T-cell (primary cell): ENCODE measurements around the gene ATXN7. TPM values are rescaled to one million over a fixed set of nuclear protein-coding genes. Genes with fewer than 3 reads are reported as not detected.

Experiments used
- ATAC-seq, 4 experiments: fragments of 200-7000 bp in 3 of 4; fragments of 150-1000 bp in 1 of 4; cut with Tn5 transposase; replicated peaks in 1 of 4; 1 replicate in 3 of 4; 2 replicates in 1 of 4; pipeline ENCODE4 v1.10.0; 2021; ENCODE audit warnings: moderate library complexity in 3 of 4, mild to moderate bottlenecking in 2 of 4, moderate number of reproducible peaks in 1 of 4
- CTCF ChIA-PET, 2 donors: fragments of 300-600 bp; sonication (Branson Sonifier 250); formaldehyde crosslinking; loops; one replicate each; lab custom pipeline; 2022; ENCODE audit warnings: antibody characterized with exemption in 2 of 2; lab: Charles Lee
- POLR2A ChIA-PET, 2 donors: fragments of 300-600 bp; sonication (Branson Sonifier 250); formaldehyde crosslinking; loops; one replicate each; lab custom pipeline; 2022; ENCODE audit warnings: antibody characterized with exemption in 2 of 2; lab: Charles Lee
- DNase-seq, 35 experiments: peaks; one replicate each; pipeline versions ENCODE4 v3.0.0 to v3.0.0-alpha.2; 2013 to 2023
- H3K27ac ChIP-seq: one replicate; pipeline ENCODE4 v1.5.1; 2013; ENCODE audit warnings: low read length
- H3K27me3 ChIP-seq, 2 experiments: replicated peaks in 1 of 2; 1 replicate in 1 of 2; 2 replicates in 1 of 2; pipeline versions ENCODE4 v1.6.1 to v1.7.0; 2013; ENCODE audit warnings: low read length in 1 of 2, mixed read lengths in 1 of 2; ENCODE audit not compliant: control insufficient read depth in 2 of 2, insufficient read depth in 2 of 2; ENCODE audit errors: extremely low read depth in 1 of 2
- H3K36me3 ChIP-seq, 2 donors: 1 replicate in 1 of 2; 2 replicates in 1 of 2; pipeline versions ENCODE4 v1.6.1 to v1.7.0; 2013; ENCODE audit warnings: low read length in 1 of 2; ENCODE audit not compliant: control insufficient read depth in 2 of 2, insufficient read depth in 1 of 2; ENCODE audit errors: extremely low read depth in 1 of 2
- H3K4me1 ChIP-seq, 2 experiments: 1 replicate in 1 of 2; 2 replicates in 1 of 2; pipeline versions ENCODE4 v1.6.1 to v1.7.0; 2013; ENCODE audit warnings: low read length in 2 of 2, mixed read lengths in 1 of 2; ENCODE audit not compliant: insufficient read depth in 2 of 2, control insufficient read depth in 1 of 2; ENCODE audit errors: extremely low read depth in 1 of 2
- H3K4me3 ChIP-seq, 2 donors: 1 replicate in 1 of 2; 2 replicates in 1 of 2; pipeline versions ENCODE4 v1.5.1 to v1.7.0; 2013; ENCODE audit warnings: mild to moderate bottlenecking in 2 of 2, low read length in 1 of 2, moderate library complexity in 1 of 2; ENCODE audit not compliant: control insufficient read depth in 1 of 2; ENCODE audit errors: extremely low read depth in 1 of 2
- H3K9me3 ChIP-seq: 2 replicates; pipeline ENCODE4 v1.7.0; 2013
- H3K27ac Mint-ChIP-seq, 2 donors: one replicate each; pipeline ENCODE4 v1.8.0; 2020 to 2021; ENCODE audit warnings: mild to moderate bottlenecking in 2 of 2, mixed read lengths in 2 of 2
- H3K27me3 Mint-ChIP-seq, 2 donors: one replicate each; pipeline ENCODE4 v1.8.0; 2021 to 2022; ENCODE audit warnings: mixed read lengths in 2 of 2
- H3K36me3 Mint-ChIP-seq: one replicate; pipeline ENCODE4 v1.8.0; 2021; ENCODE audit warnings: mixed read lengths
- H3K4me1 Mint-ChIP-seq, 3 donors: one replicate each; pipeline ENCODE4 v1.8.0; 2020 to 2022; ENCODE audit warnings: mixed read lengths in 3 of 3, mild to moderate bottlenecking in 1 of 3
- H3K4me3 Mint-ChIP-seq, 3 donors: one replicate each; pipeline ENCODE4 v1.8.0; 2020 to 2022; ENCODE audit warnings: mild to moderate bottlenecking in 3 of 3, mixed read lengths in 3 of 3, moderate library complexity in 3 of 3
- H3K9me3 Mint-ChIP-seq, 3 donors: one replicate each; pipeline ENCODE4 v1.8.0; 2020 to 2022; ENCODE audit warnings: mixed read lengths in 3 of 3
- WGBS: methylation state at CpG from one replicate; pipeline ENCODE4 v1.1.5; 2013; ENCODE audit warnings: missing lambda C conversion rate; ENCODE audit not compliant: insufficient coverage; 5-methylcytosine and 5-hydroxymethylcytosine counted together
- total RNA-seq, 35 experiments: library from RNA in 6 of 35; stranded (reverse) in 6 of 35; fragments of 120-200 nt in 1 of 35; gene quantifications; one replicate each; pipeline versions ENCODE4 v1.2.1 to v1.2.4 and lab custom pipeline; 2013 to 2026

Gene ATXN7
- total RNA-seq, 5 donors from 2014 or later (not counting 1 experiment from before 2014, with no cell fraction given) = 110 to 231 (median 123) TPM

DNA sequence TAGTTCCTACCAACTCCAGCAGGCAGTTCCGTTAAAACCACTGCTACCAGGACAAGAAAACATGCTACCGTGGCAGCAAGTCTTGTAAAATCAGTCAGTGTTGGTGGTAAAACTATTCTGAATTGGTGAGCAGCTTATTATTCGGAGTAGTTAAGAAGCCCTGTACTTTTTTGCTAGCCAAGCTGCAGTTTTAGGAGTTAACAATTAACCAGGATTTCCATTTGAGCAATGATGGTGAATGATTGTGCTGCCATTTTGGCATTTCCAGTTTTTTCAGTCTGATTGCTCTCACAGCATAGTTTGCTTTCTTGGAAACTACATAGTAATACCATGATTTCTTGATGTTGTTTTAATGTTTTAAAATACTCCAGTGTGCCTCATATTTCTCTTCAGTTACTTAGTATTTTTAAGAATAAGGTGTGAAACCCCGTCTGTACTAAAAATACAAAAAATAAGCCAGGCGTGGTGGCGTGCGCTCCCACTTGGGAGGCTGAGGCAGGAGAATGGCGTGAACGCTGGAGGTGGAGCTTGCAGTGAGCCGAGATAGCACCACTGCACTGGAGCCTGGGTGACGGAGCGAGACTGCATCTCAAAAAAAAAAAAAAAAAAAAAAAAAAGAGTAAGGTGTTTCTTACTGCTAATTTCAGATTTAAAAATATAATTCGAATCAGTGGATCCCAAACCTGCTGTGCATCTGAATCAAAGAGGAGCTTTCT lies 92.3 kb downstream of the ATXN7 start:
- Histone ChIP-seq H3K4me3 (no peak overlapping the region), H3K27me3 (no peaks in the 10 kb centered on the region), H3K27ac (no peak overlapping the region), H3K36me3 (peaks cover 0 to 14% of the 10 kb centered on the region in 2 donors), H3K4me1 (peaks cover 0 to 4% of the 10 kb centered on the region in 2 experiments), H3K9me3 (no peaks in the 10 kb centered on the region)
- 100% methylated on average over 4 of the region's 13 CpGs for WGBS
- POLR2A ChIA-PET = no interaction called here
- DNase-seq (no peak), ATAC-seq (no peak)
- peaks cover 18 to 47% (median 44%) of the 10 kb centered on the region in 3 donors for H3K4me1 Mint-ChIP-seq
- no peaks in the 10 kb centered on the region for H3K27me3 Mint-ChIP-seq
- CTCF ChIA-PET = interaction anchor here (0.7 to 1.2 kb wide), 6 partner anchors 9 to 53 kb away, joined by 3 to 6 read pairs (median 3); no protein-coding TSS in a partner anchor
- peak overlapping the region in 1 of 2 donors; percentile 39 for H3K27ac Mint-ChIP-seq
- peaks cover 19% of the 10 kb centered on the region for H3K36me3 Mint-ChIP-seq
- H3K9me3 Mint-ChIP-seq = no peaks in the 10 kb centered on the region
- H3K4me3 Mint-ChIP-seq = no peak overlapping the region

DNA sequence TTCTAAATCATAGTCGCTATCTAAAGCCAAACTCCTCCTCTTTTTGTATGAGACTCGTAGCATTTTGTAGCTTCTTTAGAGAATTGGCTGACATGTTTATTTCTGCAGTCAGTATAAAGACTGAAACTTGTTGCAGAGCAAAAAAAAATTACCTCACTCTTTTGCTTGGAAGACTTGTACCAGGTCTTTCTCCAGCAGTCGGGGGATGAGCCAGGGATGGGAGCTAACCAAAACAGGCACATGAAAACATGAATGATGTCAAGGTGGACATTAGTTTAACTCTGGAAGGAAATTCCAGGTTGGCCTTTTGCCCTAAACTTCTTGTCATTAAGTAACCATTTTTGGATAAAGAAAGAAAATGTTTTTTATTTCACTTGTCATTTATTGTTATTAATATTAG lies 95.5 kb downstream of the ATXN7 start:
- CTCF ChIA-PET = interaction anchor here in 1 of 2 donors (1.6 to 2.2 kb wide), 3 partner anchors 20 to 35 kb away, joined by 6 to 28 read pairs (median 13); no protein-coding TSS in a partner anchor
- ATAC-seq = no peak
- H3K4me3 ChIP-seq = no peak overlapping the region
- H3K27ac Mint-ChIP-seq = peak overlapping the region; percentile 62 to 76
- peaks cover 13% of the 10 kb centered on the region for H3K36me3 Mint-ChIP-seq
- no peak overlapping the region for H3K27ac ChIP-seq
- H3K36me3 ChIP-seq = peaks cover 0 to 3% of the 10 kb centered on the region in 2 donors
- H3K27me3 ChIP-seq = no peaks in the 10 kb centered on the region
- POLR2A ChIA-PET = interaction anchor here in 1 of 2 donors (0.6 kb wide), 1 partner anchor 92 kb away, joined by 3 read pairs; no protein-coding TSS in a partner anchor
- no peaks in the 10 kb centered on the region for H3K9me3 Mint-ChIP-seq
- H3K4me1 Mint-ChIP-seq = peaks cover 11 to 46% (median 45%) of the 10 kb centered on the region in 3 donors
- DNase-seq = no peak
- WGBS = no CpG with 5 or more reads among the region's 3 CpGs
- peaks cover 0 to 4% of the 10 kb centered on the region in 2 experiments for H3K4me1 ChIP-seq
- H3K9me3 ChIP-seq = no peaks in the 10 kb centered on the region
- no peaks in the 10 kb centered on the region for H3K27me3 Mint-ChIP-seq
- H3K4me3 Mint-ChIP-seq = no peak overlapping the region

DNA sequence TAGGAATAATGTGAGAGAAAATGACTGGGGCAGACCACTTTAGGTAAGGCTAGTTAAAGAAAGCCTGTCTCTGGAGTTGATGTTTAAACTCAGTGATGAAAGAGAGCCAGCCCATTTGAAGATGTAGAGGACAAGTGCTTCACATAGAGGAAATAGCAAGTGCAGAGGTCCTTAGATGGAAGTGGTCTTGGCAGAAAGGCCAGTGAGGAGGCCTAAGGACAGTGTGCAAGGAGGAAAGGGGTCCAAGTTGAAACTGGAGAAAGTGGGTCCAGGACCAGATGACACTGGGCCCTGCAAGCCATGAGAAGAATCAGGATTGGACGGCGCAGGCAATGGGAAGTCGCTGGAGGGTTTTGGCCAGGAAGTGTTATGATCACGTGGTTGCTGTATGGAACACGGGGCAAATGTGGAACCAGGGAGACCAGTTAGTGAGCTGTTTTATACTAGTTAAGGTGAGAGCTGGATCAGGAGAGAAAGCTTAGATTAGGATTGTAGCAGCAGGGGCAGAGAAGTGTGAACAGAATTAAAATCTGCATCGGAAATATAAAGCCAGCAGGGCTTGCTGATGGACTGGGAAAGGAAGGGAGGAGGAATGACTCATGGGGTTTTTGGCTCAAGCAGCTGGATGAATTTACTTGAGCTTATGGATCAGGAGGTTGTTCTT lies 96.5 kb downstream of the ATXN7 start:
- ATAC-seq = peak in 3 of 4 experiments; percentile 8 to 21 (median 16)
- no peak overlapping the region for H3K4me3 ChIP-seq
- no peaks in the 10 kb centered on the region for H3K9me3 Mint-ChIP-seq
- peak overlapping the region; percentile 13 for H3K27ac ChIP-seq
- H3K36me3 ChIP-seq = no peaks in the 10 kb centered on the region
- WGBS = 45% methylated on average over 6 of the region's 6 CpGs
- no peaks in the 10 kb centered on the region for H3K9me3 ChIP-seq
- no peaks in the 10 kb centered on the region for H3K27me3 ChIP-seq
- CTCF ChIA-PET = interaction anchor here (0.7 to 9.5 kb wide), 12 partner anchors 8 to 63 kb away, joined by 3 to 220 read pairs (median 6); partner anchors contain the start of gene PSMD6 (in 1 of the 2)
- no peak for DNase-seq
- peak overlapping the region; percentile 54 to 77 for H3K27ac Mint-ChIP-seq
- peaks cover 6% of the 10 kb centered on the region for H3K36me3 Mint-ChIP-seq
- POLR2A ChIA-PET = interaction anchor here in 1 of 2 donors (0.5 kb wide), 1 partner anchor 36 kb away, joined by 7 read pairs; no protein-coding TSS in a partner anchor
- peaks cover 13 to 49% (median 49%) of the 10 kb centered on the region in 3 donors for H3K4me1 Mint-ChIP-seq
- H3K4me1 ChIP-seq = peaks cover 0 to 6% of the 10 kb centered on the region in 2 experiments
- H3K4me3 Mint-ChIP-seq = no peak overlapping the region
- H3K27me3 Mint-ChIP-seq = no peaks in the 10 kb centered on the region

DNA sequence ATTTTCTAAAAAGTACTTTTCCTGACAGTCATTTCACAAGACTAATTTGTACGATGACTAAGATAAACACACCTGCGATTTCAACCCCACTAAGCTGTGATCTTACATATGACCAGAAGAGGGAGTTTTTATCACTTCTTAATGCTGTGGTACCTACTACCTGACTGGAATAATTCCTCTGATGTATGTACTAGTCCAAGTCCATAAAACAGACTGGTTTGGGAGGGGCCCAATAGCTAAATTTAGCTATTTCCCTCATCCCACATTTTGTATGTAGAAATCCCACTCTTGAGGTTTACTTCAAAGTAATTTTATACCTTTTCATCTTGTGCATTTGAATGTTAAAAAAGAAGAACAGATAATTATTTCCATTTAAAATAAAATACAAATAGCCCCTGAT lies 98.2 kb downstream of the ATXN7 start:
- Mint-ChIP-seq H3K36me3 (peaks cover 4% of the 10 kb centered on the region), H3K27me3 (no peaks in the 10 kb centered on the region), H3K9me3 (no peaks in the 10 kb centered on the region), H3K4me1 (peaks cover 30 to 58% (median 56%) of the 10 kb centered on the region in 3 donors), H3K4me3 (no peak overlapping the region), H3K27ac (no peak overlapping the region)
- CTCF ChIA-PET = interaction anchor here (0.6 to 9.5 kb wide), 26 partner anchors 9 to 72 kb away, joined by 3 to 220 read pairs (median 4); partner anchors contain the start of gene PSMD6 (in 2 of the 2)
- H3K4me1 ChIP-seq = peaks cover 10 to 17% of the 10 kb centered on the region in 2 experiments
- POLR2A ChIA-PET = interaction anchor here (0.7 to 2.8 kb wide), 7 partner anchors 11 to 83 kb away, joined by 3 to 16 read pairs (median 3); no protein-coding TSS in a partner anchor
- no CpG with 5 or more reads among the region's 2 CpGs for WGBS
- H3K4me3 ChIP-seq = no peak overlapping the region
- no peak overlapping the region for H3K27ac ChIP-seq
- H3K36me3 ChIP-seq = no peaks in the 10 kb centered on the region
- H3K27me3 ChIP-seq = no peaks in the 10 kb centered on the region
- no peaks in the 10 kb centered on the region for H3K9me3 ChIP-seq
- ATAC-seq (peak; percentile 91 to 97 (median 92)), DNase-seq (peak in 2 of 35 experiments; percentile 23 to 77)

GRCh38 chr3:63963496-63963895 lies 99.8 kb downstream of the ATXN7 start:
- H3K36me3 Mint-ChIP-seq = peaks cover 4% of the 10 kb centered on the region
- no peak overlapping the region for H3K4me3 Mint-ChIP-seq
- ChIA-PET CTCF (interaction anchor here (0.7 to 9.5 kb wide), 6 partner anchors 15 to 68 kb away, joined by 6 to 220 read pairs (median 33); partner anchors contain the start of gene PSMD6 (in 1 of the 2)), POLR2A (interaction anchor here (0.5 to 2.8 kb wide), 5 partner anchors 15 to 57 kb away, joined by 3 to 16 read pairs (median 5); no protein-coding TSS in a partner anchor)
- Histone ChIP-seq H3K27ac (no peak overlapping the region), H3K27me3 (no peaks in the 10 kb centered on the region), H3K4me3 (no peak overlapping the region), H3K9me3 (no peaks in the 10 kb centered on the region), H3K4me1 (peaks cover 15 to 22% of the 10 kb centered on the region in 2 experiments), H3K36me3 (no peaks in the 10 kb centered on the region)
- WGBS = no CpG with 5 or more reads among the region's 1 CpG
- ATAC-seq (no peak), DNase-seq (no peak)
- H3K4me1 Mint-ChIP-seq = peaks cover 45 to 59% (median 55%) of the 10 kb centered on the region in 3 donors
- no peak overlapping the region for H3K27ac Mint-ChIP-seq
- H3K27me3 Mint-ChIP-seq = no peaks in the 10 kb centered on the region
- no peaks in the 10 kb centered on the region for H3K9me3 Mint-ChIP-seq
